K562 (cell line): Measurements from ENCODE around the gene CCDC27. TPM values are rescaled to one million over a fixed set of nuclear protein-coding genes. Genes with fewer than 3 reads are reported as not detected.

Experiments used
- DDX20 ChIP-seq: fragments of 450-650 bp; IDR thresholded peaks from 2 replicates; pipeline ENCODE4 v1.6.1; 2016; ENCODE audit warnings: missing genetic modification characterization, low read depth, mild to moderate bottlenecking, missing compliant biosample characterization, moderate library complexity
- EHMT2 ChIP-seq: fragments of 450-650 bp; IDR thresholded peaks from 2 replicates; pipeline ENCODE4 v1.6.1; 2018; ENCODE audit warnings: antibody characterized with exemption
- FOXA3 ChIP-seq, 2 experiments: fragments of 450-650 bp in 1 of 2; sonication (generic) in 1 of 2; formaldehyde crosslinking; IDR thresholded peaks in 1 of 2; conservative IDR thresholded peaks in 1 of 2; 2 replicates each; pipeline versions ENCODE4 v1.4.0 to v1.8.0; 2020 to 2022; ENCODE audit warnings: mild to moderate bottlenecking in 2 of 2, missing genetic modification reagents in 1 of 2
- GATAD2A ChIP-seq: fragments of 450-650 bp; IDR thresholded peaks from 2 replicates; pipeline ENCODE4 v1.6.1; 2017
- JUN ChIP-seq, 2 experiments: sonication (generic) in 1 of 2; formaldehyde crosslinking in 1 of 2; IDR thresholded peaks; 2 replicates each; pipeline versions ENCODE4 v1.6.1 to v1.8.0; 2012 to 2022; ENCODE audit warnings: borderline replicate concordance in 2 of 2, mild to moderate bottlenecking in 2 of 2, improper control_type of control experiment in 1 of 2, low read depth in 1 of 2, low read length in 1 of 2, missing genetic modification reagents in 1 of 2
- NR3C1 ChIP-seq: sonication (generic); formaldehyde crosslinking; IDR thresholded peaks from 2 replicates; pipeline ENCODE4 v1.8.1; 2022; ENCODE audit warnings: missing genetic modification reagents
- NRF1 ChIP-seq, 2 experiments: fragments of 450-650 bp; IDR thresholded peaks in 1 of 2; conservative IDR thresholded peaks in 1 of 2; 2 replicates each; pipeline ENCODE4 v1.6.1; 2014; ENCODE audit warnings: mild to moderate bottlenecking in 2 of 2
- RBM25 ChIP-seq: fragments of 200-400 bp; formaldehyde crosslinking; IDR thresholded peaks from 2 replicates; pipeline ENCODE4 v1.6.1; 2018; ENCODE audit warnings: low read length, low read depth, moderate library complexity; ENCODE audit not compliant: severe bottlenecking
- REST ChIP-seq, 2 experiments: fragments of 450-650 bp; formaldehyde crosslinking in 1 of 2; IDR thresholded peaks; 2 replicates each; pipeline versions ENCODE4 v1.4.0 to v1.6.1; 2014 to 2020; ENCODE audit warnings: mild to moderate bottlenecking in 2 of 2, borderline replicate concordance in 1 of 2, low read depth in 1 of 2
- SP1 ChIP-seq: sonication (generic); formaldehyde crosslinking; IDR thresholded peaks from 2 replicates; pipeline ENCODE4 v1.8.1; 2022; ENCODE audit warnings: mild to moderate bottlenecking, missing genetic modification reagents
- STAG1 ChIP-seq: sonication (generic); formaldehyde crosslinking; IDR thresholded peaks from 2 replicates; pipeline ENCODE4 v1.5.0; 2020; ENCODE audit warnings: missing genetic modification reagents, borderline replicate concordance
- TEAD1 ChIP-seq, 2 experiments: fragments of 450-650 bp in 1 of 2; sonication (generic) in 1 of 2; formaldehyde crosslinking; IDR thresholded peaks; 2 replicates each; pipeline versions ENCODE4 v1.4.0 to v1.8.0; 2020 to 2022; ENCODE audit warnings: mild to moderate bottlenecking in 2 of 2, missing genetic modification reagents in 1 of 2
- ZBTB1 ChIP-seq: sonication (generic); formaldehyde crosslinking; IDR thresholded peaks from 2 replicates; pipeline ENCODE4 v1.8.1; 2023; ENCODE audit warnings: missing genetic modification reagents, low read depth, mild to moderate bottlenecking, borderline replicate concordance
- ZFX ChIP-seq: sonication (generic); formaldehyde crosslinking; IDR thresholded peaks from 2 replicates; pipeline ENCODE4 v1.8.0; 2022; ENCODE audit warnings: mild to moderate bottlenecking, missing genetic modification reagents, moderate library complexity
- ZNF12 ChIP-seq: sonication (generic); formaldehyde crosslinking; IDR thresholded peaks from 2 replicates; pipeline ENCODE4 v1.4.0; 2020; ENCODE audit warnings: mild to moderate bottlenecking, missing genetic modification reagents
- ZNF41 ChIP-seq: fragments of 250-450 bp; sonication (Bioruptor Pico); conservative IDR thresholded peaks from 2 replicates; pipeline ENCODE4 v1.4.0; 2020; ENCODE audit warnings: mild to moderate bottlenecking
- ZNF511 ChIP-seq: sonication (generic); formaldehyde crosslinking; IDR thresholded peaks from 2 replicates; pipeline ENCODE4 v1.8.0; 2022; ENCODE audit warnings: mild to moderate bottlenecking, missing genetic modification reagents
- polyA plus RNA-seq, 8 experiments: library from polyadenylated mRNA; depleted of rRNA in 4 of 8; stranded (reverse) in 5 of 8; unstranded in 3 of 8; fragments of >200 nt; fragmentation: Nextera tagmentation in 2 of 8; fragmentation: Illumina TruSeq in 1 of 8; extraction: Ambion mirVana in 2 of 8; extraction: Trizol in 1 of 8; gene quantifications; 2 replicates each; pipeline versions ENCODE4 v1.2.1 to v1.2.3, GENCODE V29; 2011 to 2014; ENCODE audit warnings: inconsistent platforms in 1 of 8, missing spikeins in 1 of 8
- total RNA-seq, 7 experiments: library from RNA; depleted of rRNA in 6 of 7; stranded (reverse); fragments of >200 nt in 6 of 7; fragmentation: Illumina TruSeq in 2 of 7; extraction: Trizol in 2 of 7; gene quantifications; 2 replicates each; pipeline versions ENCODE4 v1.2.1 to v1.2.3, GENCODE V29; 2011 to 2021; ENCODE audit warnings: low replicate concordance in 1 of 7

The CCDC27 gene
- total and polyA plus RNA-seq, 9 of the 15 experiments (the other 6 are each of a cell fraction or from before 2014, with no cell fraction given), result 0.01 to 0.04 TPM; not detected in 7

DNA sequence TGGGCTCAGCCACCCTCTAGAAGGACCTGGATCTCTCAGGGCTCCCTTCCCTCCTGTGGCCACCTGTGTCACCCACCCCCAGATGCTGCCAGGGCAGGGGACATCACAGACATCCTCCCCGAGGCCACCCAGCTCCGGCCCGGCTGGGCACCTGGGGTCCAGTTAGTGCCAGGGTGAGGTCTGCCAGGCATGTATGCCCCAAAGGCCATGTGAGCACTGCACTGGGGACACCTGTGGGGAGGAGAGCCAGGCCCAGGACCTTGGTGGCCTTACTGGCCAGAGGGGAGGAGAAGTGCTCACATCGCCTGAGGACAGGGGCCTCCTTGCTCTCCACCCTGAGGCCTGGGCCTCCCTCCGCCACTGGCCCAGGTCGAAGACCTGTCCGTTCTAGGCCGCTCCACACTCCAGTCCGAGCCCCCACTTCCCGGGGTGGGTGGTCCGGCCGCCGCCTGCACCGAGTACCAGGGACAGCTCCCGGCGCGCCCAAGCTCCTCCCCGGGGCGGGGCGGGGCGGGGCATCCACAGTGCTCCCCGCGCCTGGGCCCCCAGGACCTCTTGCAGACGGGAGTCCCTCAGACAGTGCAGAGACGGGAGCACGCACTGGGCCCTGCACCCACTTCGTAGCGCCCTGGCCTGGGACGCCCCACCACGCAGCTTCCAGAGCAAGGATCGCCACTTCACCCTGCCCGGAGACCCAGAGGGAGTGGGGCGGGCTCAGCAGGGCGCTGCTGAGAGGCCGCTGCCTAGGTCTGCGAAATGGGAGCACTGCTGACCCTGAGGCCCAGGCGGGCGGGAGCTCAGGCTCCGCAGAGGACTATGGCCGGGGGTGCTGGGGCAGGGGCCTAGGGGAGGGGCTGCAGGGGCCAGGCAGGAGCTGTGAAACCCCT, 34.3 kb upstream of the CCDC27 start (continued):
- TF ChIP-seq FOXA3 (CRISPR knock-in tag; conservative IDR thresholded peaks at IDR 0.05 in 1 of 2, IDR thresholded peaks at IDR 0.05 in 1 of 2) (peak in 1 of 2 experiments; percentile 63; a peak in 1 of 4 replicates), ZFX (CRISPR knock-in tag) (peak; percentile 36; the same call in 1 of the 2 replicates), DDX20 (tag) (no peak), JUN (IDR thresholded peaks at IDR 0.05; ENCODE audit: borderline replicate concordance, low read depth, low read length) (no peak), JUN (CRISPR knock-in tag; IDR thresholded peaks at IDR 0.05; ENCODE audit: borderline replicate concordance) (0 out of 2 replicates have a peak, but pooled peaks have one; percentile 72), NRF1 (conservative IDR thresholded peaks at IDR 0.05 in 1 of 2, IDR thresholded peaks at IDR 0.05 in 1 of 2) (peak in 1 of 2 experiments; percentile 34; a peak in 1 of 4 replicates), EHMT2 (peak; percentile 97), ZNF12 (CRISPR knock-in tag) (0 out of 2 replicates have a peak, but pooled peaks have one; percentile 54), NR3C1 (CRISPR knock-in tag) (peak; percentile 67; the same call in 1 of the 2 replicates), SP1 (peak; percentile 65), ZNF41 (CRISPR knock-in tag) (no peak), STAG1 (CRISPR knock-in tag) (peak; percentile 42; the same call in 1 of the 2 replicates), GATAD2A (no peak), RBM25 (no peak), REST (IDR thresholded peaks at IDR 0.05; ENCODE audit: borderline replicate concordance) (peak; percentile 99), REST (CRISPR knock-in tag; IDR thresholded peaks at IDR 0.05; ENCODE audit: low read depth) (peak; percentile 99), ZBTB1 (CRISPR knock-in tag) (peak; percentile 67; the same call in 1 of the 2 replicates), ZNF511 (CRISPR knock-in tag) (peak; percentile 82; the same call in 1 of the 2 replicates), TEAD1 (CRISPR knock-in tag; IDR thresholded peaks at IDR 0.05) (peak in 1 of 2 experiments; percentile 23; a peak in 1 of 4 replicates)
